K562 (cell line): ENCODE measurements around the gene METTL25B. TPM values are rescaled to one million over a fixed set of nuclear protein-coding genes. Genes with fewer than 3 reads are reported as not detected.
A peak's percentile ranks its signal among the peaks of the same experiment; 100 is the strongest.

ENCODE experiments used
- ATAC-seq: fragments of 200-7000 bp; cut with Tn5 transposase; 3 replicates; pipeline ENCODE4 v1.9.1; 2020; ENCODE audit warnings: moderate library complexity
- BruUV-seq: library from RNA; stranded (reverse); fragments of 400-500 nt; replicated peaks from 2 replicates; lab custom pipeline; 2021; lab: Mats Ljungman, UMichigan
- CTCF ChIA-PET: fragments of 300-600 bp; formaldehyde crosslinking; extraction: SDS; loops from one replicate; lab custom pipeline; 2021; ENCODE audit warnings: low intra/inter-chr PET ratio; lab: Yijun Ruan, JAX
- POLR2A ChIA-PET: fragments of 300-600, 350-650 bp; sonication (Branson Sonifier 250); formaldehyde crosslinking; extraction: SDS; loops from one replicate; lab custom pipeline; 2021; ENCODE audit warnings: antibody characterized with exemption, inconsistent platforms; lab: Yijun Ruan, JAX
- DNase-seq, 4 experiments: peaks; one replicate each; pipeline versions ENCODE4 v3.0.0 to v3.0.0-alpha.2; 2011 to 2018; ENCODE audit warnings: low spot score in 3 of 4, mixed read lengths in 3 of 4; ENCODE audit errors: extremely low read depth in 1 of 4
- FAIRE-seq: peaks from 2 replicates; lab custom pipeline; 2011; peaks lifted over from hg19 to GRCh38; lab: Jason Lieb, UNC
- H2AFZ ChIP-seq: 2 replicates; pipeline ENCODE4 v1.6.0; 2011; ENCODE audit warnings: low read depth, low read length, control low read depth, inconsistent platforms
- H3K27ac ChIP-seq: fragments of 200-600 bp; 3 replicates; pipeline ENCODE4 v1.8.0; 2011; ENCODE audit warnings: low read depth, mild to moderate bottlenecking, control low read depth, inconsistent platforms, low read length, moderate library complexity, mixed read lengths; ENCODE audit errors: extremely low read depth
- H3K27me3 ChIP-seq, 2 experiments: fragments of 300-600 bp in 1 of 2; 2 replicates in 1 of 2; 3 replicates in 1 of 2; pipeline versions ENCODE4 v1.6.0 to v1.8.0; 2011; ENCODE audit warnings: inconsistent platforms in 2 of 2, low read length in 2 of 2, mild to moderate bottlenecking in 1 of 2, mixed read lengths in 1 of 2, moderate library complexity in 1 of 2; ENCODE audit not compliant: control insufficient read depth in 2 of 2, insufficient read depth in 2 of 2
- H3K36me3 ChIP-seq: fragments of 300-600 bp; 3 replicates; pipeline ENCODE4 v1.8.0; 2011; ENCODE audit warnings: mild to moderate bottlenecking, low read length, inconsistent platforms; ENCODE audit not compliant: control insufficient read depth, insufficient read depth
- H3K4me1 ChIP-seq, 2 experiments: fragments of 200-600 bp in 1 of 2; replicated peaks in 1 of 2; 2 replicates in 1 of 2; 3 replicates in 1 of 2; pipeline versions ENCODE4 v1.5.1 to v1.8.0; 2011; ENCODE audit warnings: inconsistent platforms in 2 of 2, low read length in 2 of 2, mild to moderate bottlenecking in 1 of 2, mixed read lengths in 1 of 2, moderate library complexity in 1 of 2; ENCODE audit not compliant: control insufficient read depth in 2 of 2, insufficient read depth in 2 of 2
- H3K4me2 ChIP-seq: 2 replicates; pipeline ENCODE4 v1.6.1; 2011; ENCODE audit warnings: low read length, control low read depth, inconsistent platforms, mixed read lengths; ENCODE audit not compliant: insufficient read depth
- H3K4me3 ChIP-seq: fragments of 200-600 bp; sonication (generic), shearing (Covaris generic); 2 replicates; pipeline ENCODE4 v1.5.1; 2016; ENCODE audit warnings: control low read depth, inconsistent platforms
- H3K79me2 ChIP-seq: fragments of 200-600 bp; 3 replicates; pipeline ENCODE4 v1.8.0; 2011; ENCODE audit warnings: low read length, inconsistent platforms; ENCODE audit not compliant: control insufficient read depth, insufficient read depth
- H3K9ac ChIP-seq, 2 experiments: 2 replicates each; pipeline versions ENCODE4 v1.6.0 to v1.6.1; 2011; ENCODE audit warnings: low read depth in 2 of 2, low read length in 2 of 2, control low read depth in 1 of 2, inconsistent platforms in 1 of 2, mild to moderate bottlenecking in 1 of 2, mixed read lengths in 1 of 2; ENCODE audit not compliant: insufficient read depth in 1 of 2
- H3K9me1 ChIP-seq: one replicate; pipeline ENCODE4 v1.6.0; 2011; ENCODE audit warnings: inconsistent platforms, mild to moderate bottlenecking, low read length, moderate library complexity; ENCODE audit not compliant: control insufficient read depth, insufficient read depth
- H3K9me3 ChIP-seq: replicated peaks from 2 replicates; pipeline ENCODE4 v1.5.1; 2011; ENCODE audit warnings: low read depth, low read length, inconsistent platforms; ENCODE audit not compliant: control insufficient read depth, insufficient read depth
- H4K20me1 ChIP-seq: replicated peaks from 2 replicates; pipeline ENCODE4 v1.6.1; 2011; ENCODE audit warnings: low read length, inconsistent platforms, mixed read lengths; ENCODE audit not compliant: control insufficient read depth, insufficient read depth
- EGR1 ChIP-seq: fragments of 450-650 bp; conservative IDR thresholded peaks from 2 replicates; pipeline ENCODE4 v1.6.1; 2017; ENCODE audit warnings: mild to moderate bottlenecking
- HNRNPL ChIP-seq: fragments of 200-400 bp; formaldehyde crosslinking; IDR thresholded peaks from 2 replicates; pipeline ENCODE4 v1.6.1; 2017; ENCODE audit warnings: low read depth, mild to moderate bottlenecking, low read length
- POLR2AphosphoS5 ChIP-seq: IDR thresholded peaks from 2 replicates; pipeline ENCODE4 v1.6.1; 2011; ENCODE audit warnings: mild to moderate bottlenecking, low read depth, low read length, moderate library complexity; ENCODE audit not compliant: control insufficient read depth, insufficient read depth
- PPARD ChIP-seq: fragments of 250-450 bp; sonication (Bioruptor Pico); IDR thresholded peaks from 2 replicates; pipeline ENCODE4 v1.8.0; 2022; ENCODE audit warnings: inconsistent platforms, mild to moderate bottlenecking, moderate library complexity
- TFAP4 ChIP-seq: sonication (generic); formaldehyde crosslinking; IDR thresholded peaks from 2 replicates; pipeline ENCODE4 v1.8.0; 2022; ENCODE audit warnings: missing genetic modification reagents, mild to moderate bottlenecking, moderate library complexity, borderline replicate concordance
- WGBS: fragments of 100-300 bp; shearing (Covaris generic); methylation state at CpG from one replicate; pipeline ENCODE4 v1.1.6; 2016; ENCODE audit warnings: low coverage, mixed read lengths; ENCODE audit not compliant: insufficient coverage; ENCODE audit errors: missing lambda C conversion rate; 5-methylcytosine and 5-hydroxymethylcytosine counted together
- in situ Hi-C: fragments of 300-500 bp; cut with MboI; formaldehyde crosslinking; loops from 4 replicates; pipeline ENCODE4 v1.15.0; 2018; ENCODE audit warnings: inconsistent platforms, mixed read lengths
- intact Hi-C: fragments of 100-400 bp; cut with micrococcal nuclease; formaldehyde crosslinking; loops from 2 replicates; pipeline ENCODE4 v1.14.2; 2022
- polyA plus RNA-seq, 8 experiments: library from polyadenylated mRNA; depleted of rRNA in 4 of 8; stranded (reverse) in 5 of 8; unstranded in 3 of 8; fragments of >200 nt; fragmentation: Nextera tagmentation in 2 of 8; fragmentation: Illumina TruSeq in 1 of 8; extraction: Ambion mirVana in 2 of 8; extraction: Trizol in 1 of 8; gene quantifications; 2 replicates each; pipeline versions ENCODE4 v1.2.1 to v1.2.3, GENCODE V29; 2011 to 2014; ENCODE audit warnings: inconsistent platforms in 1 of 8, missing spikeins in 1 of 8
- total RNA-seq, 7 experiments: library from RNA; depleted of rRNA in 6 of 7; stranded (reverse); fragments of >200 nt in 6 of 7; fragmentation: Illumina TruSeq in 2 of 7; extraction: Trizol in 2 of 7; gene quantifications; 2 replicates each; pipeline versions ENCODE4 v1.2.1 to v1.2.3, GENCODE V29; 2011 to 2021; ENCODE audit warnings: low replicate concordance in 1 of 7

The METTL25B gene
- total and polyA plus RNA-seq, 9 of the 15 experiments (the other 6 are each of a cell fraction or from before 2014, with no cell fraction given) = 7.7 to 48.3 (median 33.1) TPM

GRCh38 chr1:156742801-156743200 lies 14.5 kb downstream of the METTL25B start:
- CTCF ChIA-PET = no interaction called here
- BruUV-seq = no TSS peak
- peaks cover 20% of the 10 kb centered on the region for H4K20me1 ChIP-seq
- H3K9me1 ChIP-seq = no peaks in the 10 kb centered on the region
- no peak overlapping the region for H2AFZ ChIP-seq
- H3K4me1 ChIP-seq = peaks cover 36 to 44% of the 10 kb centered on the region in 2 experiments
- 89% methylated on average over 4 of the region's 4 CpGs for WGBS
- H3K27me3 ChIP-seq = no peaks in the 10 kb centered on the region
- no peak overlapping the region; a peak in 1 of 4 replicates for H3K9ac ChIP-seq
- DNase-seq (no peak), ATAC-seq (no peak)
- POLR2A ChIA-PET = interaction anchor here (0.5 to 3.1 kb wide), 6 partner anchors 9 to 1207 kb away, joined by 3 to 49 read pairs (median 3); partner anchors contain the start of genes HDGF, ISG20L2 and METTL25B
- H3K4me3 ChIP-seq = no peak overlapping the region
- peaks cover 72% of the 10 kb centered on the region for H3K36me3 ChIP-seq
- H3K4me2 ChIP-seq = no peak overlapping the region; the same call in 1 of the 2 replicates
- H3K79me2 ChIP-seq = peaks cover 62% of the 10 kb centered on the region
- intact Hi-C loops = no loop called here
- peak overlapping the region; percentile 82; the same call in 2 of the 3 replicates for H3K27ac ChIP-seq
- TF ChIP-seq POLR2AphosphoS5 = 0 out of 2 replicates have a peak, but pooled peaks have one; percentile 36
- TF ChIP-seq PPARD (CRISPR knock-in tag) = no peak
- no peak for TF ChIP-seq TFAP4
- no peak for TF ChIP-seq HNRNPL
- no peak for TF ChIP-seq EGR1
- TF ChIP-seq, all 486 proteins: peak for 1
- in situ Hi-C loops = loop anchor here (25.0 kb wide), 1 partner anchor 1430 kb away; the partner anchor contains the start of genes FDPS, PKLR and RUSC1
- no peaks in the 10 kb centered on the region for H3K9me3 ChIP-seq
- FAIRE-seq = no peak
